ENCODE measurements around the gene CSRP1.
"Not testable (repeated sequence)": the region's sequence is repeated elsewhere in the genome, so short reads cannot be mapped to it uniquely, and the experiment has no call there.

The CSRP1 gene

DNA sequence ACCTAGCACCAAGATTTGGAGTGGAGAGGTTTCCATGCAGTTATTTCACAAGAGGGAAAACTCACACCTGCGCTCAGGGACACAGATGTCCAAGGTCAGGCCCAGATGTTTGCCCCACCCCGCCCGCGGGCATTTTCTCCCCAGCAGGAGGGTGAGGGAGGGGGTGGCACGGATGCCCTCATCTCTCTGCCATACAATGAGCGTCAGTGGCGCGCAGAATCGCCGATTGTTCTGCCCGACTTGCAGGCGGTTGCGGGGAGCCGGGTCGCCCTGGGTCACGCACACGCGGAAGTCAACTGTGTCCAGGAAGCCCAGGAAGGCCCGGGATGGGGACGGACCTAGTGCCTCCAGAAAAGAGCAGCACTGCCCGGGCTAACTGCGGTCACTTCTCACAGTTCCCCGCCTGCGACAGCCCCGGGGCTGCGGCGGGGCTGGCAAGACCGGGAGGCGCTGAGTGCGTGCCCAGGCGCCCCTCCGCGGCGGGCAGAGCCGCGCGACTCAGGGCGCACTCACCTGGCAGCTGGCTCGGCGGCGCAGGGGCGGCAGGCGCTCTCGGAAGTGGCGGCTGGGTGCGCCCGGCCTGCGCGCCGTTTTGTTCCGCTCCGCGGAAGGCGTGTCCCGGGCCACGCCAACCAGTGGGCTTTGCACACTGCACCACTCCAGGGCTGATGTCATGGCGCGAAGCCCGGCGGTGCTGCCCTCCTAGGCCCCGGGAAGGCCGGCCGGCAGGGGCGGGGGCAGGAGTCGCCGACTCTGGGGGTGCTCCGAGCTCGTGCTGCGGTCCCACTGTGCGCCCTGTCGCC, at the start of gene CSRP1:
Gene CSRP1, minus strand, starts transcription at position 567 of the 803 bp plus-strand sequence. CDS start 10,820 bp downstream, outside the sequence.
- peak within 1 kb of the TSS; percentile 42 for H3K4me3 ChIP-seq (ENCODE audit: low read depth, low read length)
- H3K4me1 ChIP-seq (ENCODE audit: control insufficient read depth, insufficient read depth, low read length) = peaks cover 17% of the 10 kb centered on the region
- no peaks in the 10 kb centered on the region for H3K9me3 ChIP-seq (ENCODE audit: control insufficient read depth, insufficient read depth, low read length)
- H3K36me3 ChIP-seq (ENCODE audit: control insufficient read depth, insufficient read depth, low read length) = no peaks in the 10 kb centered on the region
- peaks cover 30% of the 10 kb centered on the region for H3K27me3 ChIP-seq (ENCODE audit: control insufficient read depth, insufficient read depth, low read length)
- peak within 1 kb of the TSS; percentile 28 for H3K9ac ChIP-seq (ENCODE audit: low read depth, low read length)

DNA sequence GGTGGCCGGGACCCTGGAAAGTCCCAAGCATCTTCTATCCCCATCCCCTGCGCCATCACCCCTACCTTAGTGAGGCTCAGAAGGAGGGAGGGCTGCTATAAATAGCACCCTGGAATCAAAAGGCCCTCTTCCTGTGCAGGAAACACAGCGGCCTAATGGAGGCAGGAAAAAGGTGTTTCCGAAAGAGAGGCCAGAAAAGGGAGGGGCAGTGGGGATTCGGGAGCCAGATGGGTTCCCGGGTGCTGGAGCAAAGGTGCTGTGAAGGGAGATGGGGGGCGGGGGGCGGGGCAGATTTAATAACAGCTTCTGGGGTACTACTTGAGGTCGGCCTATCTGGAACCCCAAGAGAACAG, 48.6 kb upstream of the CSRP1 start:
- no peak overlapping the region for H3K9ac ChIP-seq (ENCODE audit: low read depth, low read length)
- H3K36me3 ChIP-seq (ENCODE audit: control insufficient read depth, insufficient read depth, low read length) = no peaks in the 10 kb centered on the region
- H3K27me3 ChIP-seq (ENCODE audit: control insufficient read depth, insufficient read depth, low read length) = peaks cover 7% of the 10 kb centered on the region
- peaks cover 2% of the 10 kb centered on the region for H3K4me1 ChIP-seq (ENCODE audit: control insufficient read depth, insufficient read depth, low read length)
- H3K9me3 ChIP-seq (ENCODE audit: control insufficient read depth, insufficient read depth, low read length) = no peaks in the 10 kb centered on the region
- H3K4me3 ChIP-seq (ENCODE audit: low read depth, low read length) = no peak overlapping the region

DNA sequence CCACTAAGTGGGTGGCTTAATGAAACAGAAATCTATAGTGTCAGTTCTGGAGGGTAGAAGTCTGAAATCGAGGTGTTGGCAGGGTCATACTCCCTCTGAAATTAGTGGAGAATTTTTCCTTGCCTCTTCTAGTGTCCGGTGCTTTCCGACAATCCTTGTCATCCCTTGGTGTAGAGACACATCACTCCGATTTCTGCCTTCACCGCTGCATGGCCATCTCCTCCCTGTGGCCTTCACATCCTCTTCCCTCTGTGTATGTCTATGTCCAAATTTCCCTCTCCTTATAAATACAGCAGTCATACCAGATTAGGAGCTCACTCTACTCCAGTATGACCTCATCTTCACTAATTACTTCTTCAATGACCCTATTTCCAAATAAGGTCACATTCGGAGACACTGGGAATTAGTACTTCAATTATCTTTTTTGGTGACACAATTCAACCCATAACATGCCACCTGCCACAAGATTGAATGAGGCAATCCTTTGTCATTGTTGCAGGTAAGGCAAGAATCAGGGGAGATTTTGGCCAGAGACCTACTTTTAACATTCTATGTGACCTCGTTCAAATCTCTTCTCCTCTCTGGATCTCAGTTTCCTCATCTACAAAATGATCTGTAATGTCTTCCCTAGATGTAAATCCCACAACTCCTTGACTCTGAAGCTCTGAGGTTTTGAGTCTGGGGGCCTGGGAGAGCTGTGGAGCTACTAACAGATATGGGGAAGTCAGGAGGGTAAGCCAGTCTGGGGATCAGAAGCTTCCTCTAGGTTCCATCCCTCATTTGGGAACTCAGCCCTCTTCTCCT, 48.1 kb upstream of the CSRP1 start:
- H3K9ac ChIP-seq (ENCODE audit: low read depth, low read length) = no peak overlapping the region
- H3K36me3 ChIP-seq (ENCODE audit: control insufficient read depth, insufficient read depth, low read length) = no peaks in the 10 kb centered on the region
- H3K27me3 ChIP-seq (ENCODE audit: control insufficient read depth, insufficient read depth, low read length) = peaks cover 3% of the 10 kb centered on the region
- H3K9me3 ChIP-seq (ENCODE audit: control insufficient read depth, insufficient read depth, low read length) = no peaks in the 10 kb centered on the region
- H3K4me3 ChIP-seq (ENCODE audit: low read depth, low read length) = no peak overlapping the region
- peaks cover 2% of the 10 kb centered on the region for H3K4me1 ChIP-seq (ENCODE audit: control insufficient read depth, insufficient read depth, low read length)

DNA sequence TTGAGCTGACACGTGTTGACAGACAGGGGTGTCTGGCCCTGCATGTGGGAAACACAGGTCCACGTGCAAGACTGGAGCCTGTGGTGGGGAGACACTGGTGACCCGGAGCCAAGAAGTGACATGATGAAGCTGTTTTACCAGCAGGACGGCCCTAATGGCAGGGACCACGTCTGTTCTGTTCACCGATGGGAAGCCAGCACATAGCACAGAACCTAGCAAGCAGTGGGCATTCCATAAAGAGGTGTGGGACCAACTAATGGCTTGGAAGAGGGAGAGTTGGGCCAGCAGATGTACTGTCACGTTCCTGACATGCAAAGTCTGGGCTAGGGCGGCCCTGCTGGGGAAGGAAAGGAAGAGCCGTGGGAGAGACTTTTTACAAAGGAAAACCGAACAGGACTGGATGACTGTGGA, 47.3 kb upstream of the CSRP1 start:
- peaks cover under 1% of the 10 kb centered on the region for H3K27me3 ChIP-seq (ENCODE audit: control insufficient read depth, insufficient read depth, low read length)
- no peaks in the 10 kb centered on the region for H3K36me3 ChIP-seq (ENCODE audit: control insufficient read depth, insufficient read depth, low read length)
- H3K4me3 ChIP-seq (ENCODE audit: low read depth, low read length) = no peak overlapping the region
- H3K9me3 ChIP-seq (ENCODE audit: control insufficient read depth, insufficient read depth, low read length) = no peaks in the 10 kb centered on the region
- no peaks in the 10 kb centered on the region for H3K4me1 ChIP-seq (ENCODE audit: control insufficient read depth, insufficient read depth, low read length)
- no peak overlapping the region for H3K9ac ChIP-seq (ENCODE audit: low read depth, low read length)

DNA sequence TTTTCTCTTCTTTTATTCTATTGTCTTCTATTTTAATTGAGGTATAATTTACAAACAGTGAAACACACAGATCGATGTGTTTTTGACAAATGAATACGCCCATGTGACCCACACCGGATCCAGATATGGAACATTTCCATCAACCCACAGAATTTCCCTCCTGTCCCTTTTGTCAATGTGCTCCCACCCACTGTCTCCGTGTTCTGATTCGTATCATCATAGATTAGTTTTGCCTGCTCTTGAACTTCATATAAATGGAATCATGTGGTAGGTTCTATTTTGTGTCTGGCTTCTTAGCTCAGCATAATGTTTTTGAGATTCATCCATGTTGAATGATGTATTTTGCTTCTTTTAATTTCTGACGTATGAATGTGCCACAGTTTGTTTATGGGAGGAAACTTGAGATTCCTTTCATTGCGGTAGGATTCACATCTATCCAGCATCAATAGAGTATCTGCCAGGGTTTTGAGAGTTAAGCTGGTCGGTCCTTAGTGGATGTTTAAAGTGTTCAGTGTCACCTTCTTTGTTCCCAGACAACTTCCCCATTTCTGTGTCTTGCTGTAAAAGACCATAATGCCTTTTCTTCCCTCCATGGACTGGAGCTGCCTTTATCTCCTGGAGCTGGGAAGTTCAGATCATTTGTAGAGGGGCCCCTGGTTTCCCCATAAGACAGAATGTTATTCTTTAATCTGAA, 46.7 kb upstream of the CSRP1 start:
- Histone ChIP-seq H3K4me1 (ENCODE audit: control insufficient read depth, insufficient read depth, low read length) (no peaks in the 10 kb centered on the region), H3K9me3 (ENCODE audit: control insufficient read depth, insufficient read depth, low read length) (no peaks in the 10 kb centered on the region), H3K36me3 (ENCODE audit: control insufficient read depth, insufficient read depth, low read length) (no peaks in the 10 kb centered on the region), H3K9ac (ENCODE audit: low read depth, low read length) (no peak overlapping the region), H3K27me3 (ENCODE audit: control insufficient read depth, insufficient read depth, low read length) (no peaks in the 10 kb centered on the region), H3K4me3 (ENCODE audit: low read depth, low read length) (no peak overlapping the region)

DNA sequence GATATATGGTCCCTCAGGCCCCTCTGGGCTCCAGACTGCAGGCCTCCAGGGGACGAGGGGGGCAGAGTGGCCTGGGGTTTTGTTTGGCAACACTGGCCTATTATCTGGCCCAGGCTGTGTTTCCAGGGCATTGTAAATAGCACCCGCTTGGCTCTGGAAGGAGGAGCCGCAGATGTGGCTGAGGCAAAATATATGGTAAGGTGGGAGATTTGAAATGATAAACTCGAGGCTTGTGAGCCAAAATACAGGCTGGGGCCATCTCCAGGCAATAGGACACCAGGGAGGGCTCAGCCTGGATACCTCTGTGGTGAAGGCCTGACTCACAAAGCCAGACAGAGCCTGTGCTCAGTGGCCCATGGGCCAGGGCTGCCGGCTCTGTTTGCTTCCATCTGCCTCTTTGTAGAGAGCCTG, 46.0 kb upstream of the CSRP1 start:
- Histone ChIP-seq H3K9me3 (ENCODE audit: control insufficient read depth, insufficient read depth, low read length) (no peaks in the 10 kb centered on the region), H3K9ac (ENCODE audit: low read depth, low read length) (no peak overlapping the region), H3K27me3 (ENCODE audit: control insufficient read depth, insufficient read depth, low read length) (no peaks in the 10 kb centered on the region), H3K4me3 (ENCODE audit: low read depth, low read length) (no peak overlapping the region), H3K36me3 (ENCODE audit: control insufficient read depth, insufficient read depth, low read length) (no peaks in the 10 kb centered on the region), H3K4me1 (ENCODE audit: control insufficient read depth, insufficient read depth, low read length) (no peaks in the 10 kb centered on the region)

DNA sequence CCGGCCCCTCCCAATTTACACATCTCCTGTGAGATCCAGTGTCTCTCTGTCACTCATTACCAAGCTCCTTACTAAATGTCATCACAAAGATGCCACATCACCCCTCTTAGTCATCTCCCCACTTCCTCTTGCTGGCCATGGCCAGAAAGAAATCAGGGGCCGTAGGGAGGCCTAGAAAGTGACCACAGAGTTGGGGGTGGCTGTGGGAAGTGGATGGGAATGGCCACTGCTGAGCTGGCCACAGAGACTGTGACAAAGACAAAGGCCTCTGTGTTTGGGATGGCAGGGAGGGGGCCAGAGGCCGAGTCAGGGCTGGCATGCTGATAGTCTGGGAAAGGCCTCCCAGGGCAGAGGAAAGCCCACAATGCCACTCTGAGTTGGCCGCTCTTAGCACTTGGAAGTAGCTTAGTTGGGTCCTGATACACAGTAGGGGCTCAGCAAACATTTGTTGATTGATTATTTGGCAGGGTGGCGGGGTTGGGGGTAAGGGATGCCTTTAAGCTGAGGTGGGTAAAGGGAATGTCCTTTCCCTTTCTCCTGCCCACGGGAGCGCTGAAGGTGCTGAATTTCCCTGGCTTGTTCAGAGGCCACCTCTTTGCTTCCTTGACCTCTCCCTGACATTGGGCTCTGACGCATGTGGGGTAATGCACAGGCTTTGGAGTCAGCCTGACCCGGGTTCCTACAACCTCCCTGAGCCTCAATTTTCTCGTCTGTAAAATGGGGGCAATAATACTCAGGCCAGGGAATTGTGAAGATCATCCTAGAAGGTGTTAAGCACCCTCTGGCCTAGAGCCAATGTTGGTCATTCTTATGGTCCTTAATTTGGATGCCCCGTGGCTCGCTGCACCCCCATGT, 45.2 kb upstream of the CSRP1 start:
- Histone ChIP-seq H3K9me3 (ENCODE audit: control insufficient read depth, insufficient read depth, low read length) (no peaks in the 10 kb centered on the region), H3K36me3 (ENCODE audit: control insufficient read depth, insufficient read depth, low read length) (no peaks in the 10 kb centered on the region), H3K4me3 (ENCODE audit: low read depth, low read length) (no peak overlapping the region), H3K27me3 (ENCODE audit: control insufficient read depth, insufficient read depth, low read length) (no peaks in the 10 kb centered on the region), H3K4me1 (ENCODE audit: control insufficient read depth, insufficient read depth, low read length) (no peaks in the 10 kb centered on the region), H3K9ac (ENCODE audit: low read depth, low read length) (no peak overlapping the region)

DNA sequence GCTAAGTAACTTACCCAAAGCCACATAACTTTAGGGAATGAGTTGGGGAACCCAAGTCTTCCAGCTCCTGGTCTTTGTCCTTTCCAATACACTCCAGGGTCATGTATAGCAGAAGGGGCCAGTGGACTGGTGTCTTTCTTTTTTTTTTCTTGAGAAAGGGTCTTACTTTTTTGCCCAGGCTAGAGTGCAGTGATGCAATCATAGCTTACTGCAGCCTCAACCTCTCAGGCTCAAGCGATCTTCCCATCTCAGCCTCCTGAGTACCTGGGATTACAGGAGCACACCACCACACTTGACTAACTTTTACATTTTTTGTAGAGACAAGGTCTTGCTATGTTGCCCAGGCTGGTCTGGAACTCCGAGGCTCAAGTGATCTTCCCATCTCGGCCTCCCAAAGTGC, 44.2 kb upstream of the CSRP1 start:
- peaks cover 2% of the 10 kb centered on the region for H3K4me1 ChIP-seq (ENCODE audit: control insufficient read depth, insufficient read depth, low read length)
- no peak overlapping the region for H3K4me3 ChIP-seq (ENCODE audit: low read depth, low read length)
- H3K27me3 ChIP-seq (ENCODE audit: control insufficient read depth, insufficient read depth, low read length) = no peaks in the 10 kb centered on the region
- H3K36me3 ChIP-seq (ENCODE audit: control insufficient read depth, insufficient read depth, low read length) = no peaks in the 10 kb centered on the region
- no peak overlapping the region for H3K9ac ChIP-seq (ENCODE audit: low read depth, low read length)
- H3K9me3 ChIP-seq (ENCODE audit: control insufficient read depth, insufficient read depth, low read length) = no peaks in the 10 kb centered on the region

DNA sequence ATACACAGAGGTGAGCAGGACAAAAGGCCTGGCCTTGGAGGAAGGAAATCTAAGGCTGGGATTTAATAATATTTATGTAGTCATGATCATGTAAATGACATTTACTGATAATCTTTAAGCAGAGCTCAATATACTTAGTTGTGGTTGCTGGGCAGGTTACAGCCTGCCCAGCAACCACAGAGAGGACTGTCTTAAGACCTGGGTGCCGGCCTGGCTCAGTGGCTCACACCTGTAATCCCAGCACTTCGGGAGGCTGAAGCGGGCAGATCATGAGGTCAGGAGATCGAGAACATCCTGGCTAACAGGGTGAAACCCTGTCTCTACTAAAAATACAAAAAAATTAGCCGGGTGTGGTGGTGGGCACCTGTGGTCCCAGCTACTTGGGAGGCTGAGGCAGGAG, 42.6 kb upstream of the CSRP1 start:
- not testable (repeated sequence) for H3K27me3 ChIP-seq (ENCODE audit: control insufficient read depth, insufficient read depth, low read length); H3K9ac ChIP-seq (ENCODE audit: low read depth, low read length); H3K4me1 ChIP-seq (ENCODE audit: control insufficient read depth, insufficient read depth, low read length); H3K36me3 ChIP-seq (ENCODE audit: control insufficient read depth, insufficient read depth, low read length); H3K9me3 ChIP-seq (ENCODE audit: control insufficient read depth, insufficient read depth, low read length); H3K4me3 ChIP-seq (ENCODE audit: low read depth, low read length)

DNA sequence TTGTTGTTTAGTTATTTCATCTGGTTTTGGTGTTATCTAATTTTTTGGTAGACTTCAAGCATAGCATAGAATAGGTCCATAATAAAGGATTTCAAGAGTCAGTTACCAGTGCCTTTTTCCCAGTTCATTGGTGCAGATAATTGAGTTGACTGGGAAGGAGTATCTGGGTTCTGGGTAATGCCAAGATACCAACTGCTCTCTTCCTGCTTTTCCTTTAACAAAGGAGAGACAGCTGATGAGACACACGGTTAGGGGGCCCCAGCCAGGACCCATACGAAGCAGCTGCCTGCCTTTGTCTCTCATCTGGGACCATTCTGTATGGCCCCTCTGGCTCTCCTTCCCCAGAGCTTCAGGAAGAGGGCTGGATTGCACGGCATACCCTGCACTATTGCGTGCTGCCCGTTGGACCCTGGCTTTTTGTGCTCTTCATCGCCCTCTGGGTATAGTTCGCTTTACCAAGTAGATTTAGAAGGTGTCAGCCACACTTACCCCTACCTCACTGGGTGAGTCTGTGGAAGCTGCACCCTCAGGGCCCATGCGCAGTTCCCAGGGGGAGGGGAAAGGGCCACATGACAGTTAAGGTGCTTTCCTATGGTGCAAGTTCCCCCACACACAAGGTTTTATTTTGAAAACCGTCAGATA, 39.0 kb upstream of the CSRP1 start:
- peaks cover 18% of the 10 kb centered on the region for H3K27me3 ChIP-seq (ENCODE audit: control insufficient read depth, insufficient read depth, low read length)
- no peak overlapping the region for H3K4me3 ChIP-seq (ENCODE audit: low read depth, low read length)
- H3K36me3 ChIP-seq (ENCODE audit: control insufficient read depth, insufficient read depth, low read length) = no peaks in the 10 kb centered on the region
- H3K9ac ChIP-seq (ENCODE audit: low read depth, low read length) = no peak overlapping the region
- no peaks in the 10 kb centered on the region for H3K9me3 ChIP-seq (ENCODE audit: control insufficient read depth, insufficient read depth, low read length)
- H3K4me1 ChIP-seq (ENCODE audit: control insufficient read depth, insufficient read depth, low read length) = peaks cover 2% of the 10 kb centered on the region

DNA sequence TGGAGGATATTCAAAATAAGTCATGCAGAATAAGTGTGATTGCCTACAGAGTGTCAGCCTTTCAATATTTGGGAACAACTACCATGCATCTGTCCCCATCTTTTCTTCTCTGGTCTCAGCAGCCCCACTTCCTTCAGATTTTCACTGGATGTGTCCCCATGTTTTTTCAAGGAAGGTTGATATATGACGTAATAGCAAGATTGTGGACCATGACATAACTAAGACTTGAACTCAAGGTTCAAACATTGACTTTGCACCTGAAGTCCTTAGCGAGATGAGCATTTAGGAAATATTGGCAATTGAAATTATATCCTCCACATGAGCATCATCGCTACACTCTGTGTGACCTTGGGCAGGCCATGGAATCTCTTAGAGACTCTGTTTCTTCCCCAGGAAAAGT, 37.8 kb upstream of the CSRP1 start:
- no peaks in the 10 kb centered on the region for H3K36me3 ChIP-seq (ENCODE audit: control insufficient read depth, insufficient read depth, low read length)
- peaks cover 7% of the 10 kb centered on the region for H3K4me1 ChIP-seq (ENCODE audit: control insufficient read depth, insufficient read depth, low read length)
- no peak overlapping the region for H3K4me3 ChIP-seq (ENCODE audit: low read depth, low read length)
- no peaks in the 10 kb centered on the region for H3K9me3 ChIP-seq (ENCODE audit: control insufficient read depth, insufficient read depth, low read length)
- no peak overlapping the region for H3K9ac ChIP-seq (ENCODE audit: low read depth, low read length)
- H3K27me3 ChIP-seq (ENCODE audit: control insufficient read depth, insufficient read depth, low read length) = peaks cover 27% of the 10 kb centered on the region
